Right lung (tissue), 10 donors: ENCODE data around the gene PGA5. TPM values are rescaled to one million over a fixed set of nuclear protein-coding genes. Genes with fewer than 3 reads are reported as not detected.
"Not testable (repeated sequence)": the region's sequence is repeated elsewhere in the genome, so short reads cannot be mapped to it uniquely, and the experiment has no call there.

Experiments used
- DNase-seq, 2 donors: peaks; one replicate each; pipeline ENCODE4 v3.0.0-alpha.2; 2013
- long read RNA-seq, 8 donors: transcript quantifications; one replicate each; lab custom pipeline, GENCODE V29; 2026
- polyA plus RNA-seq, 5 donors: library from polyadenylated mRNA; unstranded; fragments of 120-200 nt; gene quantifications; one replicate each; pipeline versions ENCODE4 v1.2.1 to v1.2.3, GENCODE V29; 2013; ENCODE audit warnings: inconsistent platforms in 1 of 5, low replicate concordance in 1 of 5; ENCODE audit not compliant: insufficient read length in 5 of 5, insufficient read depth in 1 of 5

Gene PGA5
- under 1 TPM in 3 of 5 donors, not detected in 2; 0.16 to 0.53 (median 0.37) TPM for polyA plus RNA-seq
- long read RNA-seq, donor 1, result 0 reads
- long read RNA-seq, donor 2, result 0 reads
- long read RNA-seq, donor 3, result 0 reads
- long read RNA-seq, donor 4, result 0 reads
- long read RNA-seq, donor 5, result 0 reads
- long read RNA-seq, donor 6, result 0 reads
- long read RNA-seq, donor 7, result 0 reads
- long read RNA-seq, donor 8, result 0 reads

GRCh38 chr11:61240875-61241274, at the start of gene PGA5:
Gene PGA5, plus strand, starts transcription at chr11:61241175. Its CDS starts 52 bp downstream, at chr11:61241227.
- not testable (repeated sequence) for DNase-seq

- no peak for DNase-seq
Measured at GRCh38 chr11:61193596-61193995, 47.4 kb upstream of the PGA5 start.

GRCh38 chr11:61194169-61194671, 46.8 kb upstream of the PGA5 start:
- no peak for DNase-seq

GRCh38 chr11:61194981-61195695, 45.8 kb upstream of the PGA5 start:
- no peak for DNase-seq

- no peak for DNase-seq
Measured at GRCh38 chr11:61195719-61196118, 45.3 kb upstream of the PGA5 start.

- DNase-seq, result no peak
Measured at GRCh38 chr11:61198361-61198760, 42.6 kb upstream of the PGA5 start.

GRCh38 chr11:61198948-61199523, 41.9 kb upstream of the PGA5 start:
- DNase-seq, result no peak

GRCh38 chr11:61201476-61201875, 39.5 kb upstream of the PGA5 start:
- DNase-seq, result no peak

- DNase-seq, result not testable (repeated sequence)
Measured at GRCh38 chr11:61202950-61203746, 37.8 kb upstream of the PGA5 start, which contains the start of gene PGA3. Gene PGA3, plus strand, starts transcription at chr11:61203515. Its CDS starts 50 bp downstream, at chr11:61203565.

- DNase-seq, result not testable (repeated sequence)
Measured at GRCh38 chr11:61203873-61204272, 37.1 kb upstream of the PGA5 start.

GRCh38 chr11:61204502-61205059, 36.4 kb upstream of the PGA5 start:
- not testable (repeated sequence) for DNase-seq

- DNase-seq, result not testable (repeated sequence)
Measured at GRCh38 chr11:61207636-61208310, 33.2 kb upstream of the PGA5 start.

GRCh38 chr11:61210629-61211028, 30.3 kb upstream of the PGA5 start:
- DNase-seq, result not testable (repeated sequence)

- DNase-seq, result not testable (repeated sequence)
Measured at GRCh38 chr11:61211327-61211952, 29.5 kb upstream of the PGA5 start.

GRCh38 chr11:61212202-61212601, 28.8 kb upstream of the PGA5 start:
- DNase-seq, result not testable (repeated sequence)

- not testable (repeated sequence) for DNase-seq
Measured at GRCh38 chr11:61213711-61214324, 27.2 kb upstream of the PGA5 start.

GRCh38 chr11:61218306-61218705, 22.7 kb upstream of the PGA5 start:
- not testable (repeated sequence) for DNase-seq

- not testable (repeated sequence) for DNase-seq
Measured at GRCh38 chr11:61219016-61219415, 22.0 kb upstream of the PGA5 start.

GRCh38 chr11:61222047-61222446, 18.9 kb upstream of the PGA5 start, which contains the start of gene PGA4:
Gene PGA4, plus strand, starts transcription at chr11:61222347. Its CDS starts 54 bp downstream, at chr11:61222401.
- not testable (repeated sequence) for DNase-seq

GRCh38 chr11:61222692-61223091, 18.3 kb upstream of the PGA5 start:
- not testable (repeated sequence) for DNase-seq
